Measurements from ENCODE around the gene A4GALT.
A peak's percentile ranks its signal among the peaks of the same experiment; 100 is the strongest.

A4GALT gene

DNA sequence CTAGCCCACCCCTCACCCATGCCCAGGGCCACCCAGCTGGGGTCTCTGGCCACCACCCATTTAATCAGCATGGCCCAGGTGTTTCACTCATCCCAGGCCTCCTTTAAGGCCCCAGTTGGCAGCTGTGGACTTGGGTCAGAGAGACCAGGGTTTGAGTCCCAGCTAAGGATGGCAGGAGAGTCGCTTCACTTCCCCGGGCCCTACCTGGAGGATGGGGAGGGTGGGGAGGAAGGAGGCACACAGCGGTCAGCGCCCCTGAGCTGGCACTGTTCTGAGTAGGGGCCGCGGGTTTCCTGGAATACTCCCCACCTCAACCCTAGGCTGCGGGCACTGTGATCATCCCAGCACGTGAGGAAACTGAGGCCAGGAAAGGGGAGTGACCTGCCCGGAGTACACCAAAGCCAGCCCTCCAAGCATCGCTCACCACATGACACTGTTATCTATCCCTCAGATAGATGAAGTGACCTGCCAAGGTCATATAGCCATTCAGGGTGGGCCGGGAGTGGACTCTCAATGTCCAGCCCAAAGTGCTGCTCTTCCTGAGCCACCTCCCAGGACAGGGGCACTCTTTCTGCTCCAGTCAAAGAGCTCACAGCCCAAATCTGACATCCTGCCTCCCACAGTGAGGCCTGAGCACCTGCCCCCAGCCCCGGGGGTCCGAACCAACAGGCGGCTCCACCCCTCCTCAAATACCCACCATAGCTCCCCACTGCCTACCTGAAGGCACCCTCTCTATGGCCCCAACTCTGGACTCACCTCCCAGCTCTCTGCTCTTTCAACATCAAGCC, 76.8 kb downstream of the A4GALT start:
- TF ChIP-seq, protein P1, sequence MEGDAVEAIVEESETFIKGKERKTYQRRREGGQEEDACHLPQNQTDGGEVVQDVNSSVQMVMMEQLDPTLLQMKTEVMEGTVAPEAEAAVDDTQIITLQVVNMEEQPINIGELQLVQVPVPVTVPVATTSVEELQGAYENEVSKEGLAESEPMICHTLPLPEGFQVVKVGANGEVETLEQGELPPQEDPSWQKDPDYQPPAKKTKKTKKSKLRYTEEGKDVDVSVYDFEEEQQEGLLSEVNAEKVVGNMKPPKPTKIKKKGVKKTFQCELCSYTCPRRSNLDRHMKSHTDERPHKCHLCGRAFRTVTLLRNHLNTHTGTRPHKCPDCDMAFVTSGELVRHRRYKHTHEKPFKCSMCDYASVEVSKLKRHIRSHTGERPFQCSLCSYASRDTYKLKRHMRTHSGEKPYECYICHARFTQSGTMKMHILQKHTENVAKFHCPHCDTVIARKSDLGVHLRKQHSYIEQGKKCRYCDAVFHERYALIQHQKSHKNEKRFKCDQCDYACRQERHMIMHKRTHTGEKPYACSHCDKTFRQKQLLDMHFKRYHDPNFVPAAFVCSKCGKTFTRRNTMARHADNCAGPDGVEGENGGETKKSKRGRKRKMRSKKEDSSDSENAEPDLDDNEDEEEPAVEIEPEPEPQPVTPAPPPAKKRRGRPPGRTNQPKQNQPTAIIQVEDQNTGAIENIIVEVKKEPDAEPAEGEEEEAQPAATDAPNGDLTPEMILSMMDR (IDR thresholded peaks at IDR 0.05; ENCODE audit: insufficient read depth, low read length, poor library complexity, severe bottlenecking), result no peak
- Histone ChIP-seq H3K36me3 (ENCODE audit: control insufficient read depth, insufficient read depth, low read length) (peaks cover 5% of the 10 kb centered on the region), H3K27me3 (replicated peaks; ENCODE audit: control insufficient read depth, insufficient read depth, low read length) (no peaks in the 10 kb centered on the region), H3K4me3 (replicated peaks; ENCODE audit: low read depth, low read length) (no peak overlapping the region)
- no peak for DNase-seq (ENCODE audit: extremely low read depth, insufficient read length)

DNA sequence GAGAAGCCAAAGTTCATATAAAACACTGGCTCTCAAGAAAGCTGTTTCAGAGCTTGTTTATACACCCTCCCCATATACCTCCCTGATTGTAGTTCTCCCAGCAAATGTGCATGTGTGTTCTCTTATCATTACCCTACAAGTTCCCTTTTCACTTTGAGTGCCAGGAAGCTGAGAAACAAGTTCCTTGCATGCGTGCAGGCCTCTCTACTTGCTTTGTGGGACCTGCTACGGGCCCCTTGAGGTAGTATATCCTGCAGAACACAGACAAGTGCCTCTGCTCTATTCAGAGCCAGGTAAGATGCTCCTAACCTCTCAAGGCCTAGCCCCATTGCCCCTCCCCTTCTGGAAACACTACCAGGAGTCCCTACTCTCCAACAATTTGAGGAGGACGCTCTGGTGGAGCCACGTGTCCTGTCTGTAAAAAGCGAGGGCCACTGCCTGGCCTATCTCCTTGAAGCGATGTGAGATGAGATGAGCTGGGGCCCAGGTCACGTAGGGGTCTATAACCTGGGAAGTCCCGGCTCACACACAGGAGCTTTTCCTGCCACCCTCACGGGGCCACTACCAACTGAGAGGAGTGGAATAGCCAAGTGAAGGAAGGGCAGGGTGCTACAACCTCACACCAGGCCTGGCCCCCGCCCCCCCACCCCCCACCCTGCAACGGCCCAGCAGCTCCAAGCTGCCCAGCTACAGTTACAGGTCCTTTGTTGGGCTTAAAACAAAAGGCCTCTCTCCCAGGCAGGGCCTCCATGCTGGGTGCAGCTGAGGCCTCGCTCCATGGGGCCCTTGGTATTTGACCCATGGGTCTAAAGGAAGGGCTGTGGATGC, 77.7 kb downstream of the A4GALT start:
- no peak overlapping the region for H3K4me3 ChIP-seq (replicated peaks; ENCODE audit: low read depth, low read length)

More for the DNA sequence above, 77.7 kb downstream of the A4GALT start:
- peaks cover 5% of the 10 kb centered on the region for H3K36me3 ChIP-seq (ENCODE audit: control insufficient read depth, insufficient read depth, low read length)
- DNase-seq (ENCODE audit: extremely low read depth, insufficient read length), result peak; percentile 42
- TF ChIP-seq, protein P1 (IDR thresholded peaks at IDR 0.05; ENCODE audit: insufficient read depth, low read length, poor library complexity, severe bottlenecking), result no peak
- H3K27me3 ChIP-seq (replicated peaks; ENCODE audit: control insufficient read depth, insufficient read depth, low read length), result no peaks in the 10 kb centered on the region
